GM12891 (cell line): ENCODE results near the gene CBLL1.

Source experiments
- PAX5 ChIP-seq: IDR thresholded peaks from 2 replicates; pipeline ENCODE4 v1.6.1; 2011; ENCODE audit warnings: low read length, moderate library complexity, mild to moderate bottlenecking; ENCODE audit not compliant: insufficient read depth, severe bottlenecking
- POLR2A ChIP-seq: IDR thresholded peaks from 2 replicates; pipeline ENCODE4 v1.6.1; 2011; ENCODE audit warnings: low read depth, low read length, control low read depth
- POLR2AphosphoS5 ChIP-seq: IDR thresholded peaks from 2 replicates; pipeline ENCODE4 v1.6.1; 2011; ENCODE audit warnings: low read depth, low read length, control low read depth
- TAF1 ChIP-seq: IDR thresholded peaks from 2 replicates; pipeline ENCODE4 v1.6.1; 2011; ENCODE audit warnings: low read depth, low read length, control low read depth

- TF ChIP-seq POLR2AphosphoS5 (no peak), TAF1 (no peak), POLR2A (no peak), PAX5 (no peak)
Measured at GRCh38 chr7:107721286-107721685, 22.7 kb upstream of the CBLL1 start.
